Astrocyte of the cerebellum (primary cell): ENCODE results near the gene TNIK.

ENCODE experiments used
- DNase-seq: peaks from one replicate; pipeline ENCODE4 v3.0.0-alpha.2; 2011; ENCODE audit warnings: low read depth
- H3K4me3 ChIP-seq: 2 replicates; pipeline ENCODE4 v1.5.1; 2011; ENCODE audit warnings: mild to moderate bottlenecking, low read depth, low read length, moderate library complexity
- CTCF ChIP-seq: IDR thresholded peaks from 2 replicates; pipeline ENCODE4 v1.5.1; 2012; ENCODE audit warnings: low read length, low read depth, moderate library complexity, mild to moderate bottlenecking; ENCODE audit errors: missing control alignments
- in situ Hi-C: cut with HindIII; loops from 2 replicates; pipeline ENCODE4 v1.10.0; 2017; ENCODE audit warnings: low sequenced_read_pairs

TNIK gene

GRCh38 chr3:171459942-171460724, at the start of gene TNIK:
TNIK (minus strand) TSS chr3:171460405; CDS start chr3:171460063, 342 bp downstream.
- DNase-seq, result peak; percentile 53
- in situ Hi-C loops, result loop anchor here (5.0 kb wide), 2 partner anchors 53 to 107 kb away; no protein-coding TSS in a partner anchor
- TF ChIP-seq CTCF, result peak; percentile 27
- H3K4me3 ChIP-seq, result peak within 1 kb of the TSS; percentile 69

GRCh38 chr3:171508676-171509075, 48.5 kb upstream of the TNIK start:
- no peak overlapping the region for H3K4me3 ChIP-seq
- DNase-seq, result no peak
- in situ Hi-C loops, result no loop called here
- TF ChIP-seq CTCF, result no peak

GRCh38 chr3:171508206-171508605, 48.0 kb upstream of the TNIK start:
- no peak for DNase-seq
- no peak overlapping the region for H3K4me3 ChIP-seq
- TF ChIP-seq CTCF, result no peak
- in situ Hi-C loops, result no loop called here

GRCh38 chr3:171506743-171507319, 46.6 kb upstream of the TNIK start:
- in situ Hi-C loops, result no loop called here
- no peak overlapping the region for H3K4me3 ChIP-seq
- no peak for TF ChIP-seq CTCF
- DNase-seq, result no peak

GRCh38 chr3:171505822-171506333, 45.7 kb upstream of the TNIK start:
- DNase-seq, result no peak
- H3K4me3 ChIP-seq, result no peak overlapping the region
- TF ChIP-seq CTCF, result no peak
- in situ Hi-C loops, result no loop called here

- no peak overlapping the region for H3K4me3 ChIP-seq
- in situ Hi-C loops, result no loop called here
- DNase-seq, result no peak
- no peak for TF ChIP-seq CTCF
Measured at GRCh38 chr3:171504376-171504775, 44.2 kb upstream of the TNIK start.
